GM12878 (cell line): ENCODE measurements around the gene KCNA3.

Source experiments
- ATF7 ChIP-seq: fragments of 450-650 bp; IDR thresholded peaks from 2 replicates; pipeline ENCODE4 v1.6.1; 2016; ENCODE audit warnings: low read depth, mild to moderate bottlenecking
- BHLHE40 ChIP-seq, 2 experiments: fragments of 450-650 bp in 1 of 2; IDR thresholded peaks; 2 replicates each; pipeline ENCODE4 v1.6.1; 2011 to 2017; ENCODE audit warnings: low read depth in 2 of 2, borderline replicate concordance in 1 of 2, improper control_type of control experiment in 1 of 2, low read length in 1 of 2, mild to moderate bottlenecking in 1 of 2
- CBX3 ChIP-seq: fragments of 200-600 bp; sonication (generic); IDR thresholded peaks from 2 replicates; pipeline ENCODE4 v1.6.1; 2016; ENCODE audit warnings: low read depth, borderline replicate concordance
- CTCF ChIP-seq, 3 experiments: IDR thresholded peaks in 2 of 3; conservative IDR thresholded peaks in 1 of 3; 2 replicates each; pipeline ENCODE4 v1.5.1; 2011; ENCODE audit warnings: low read depth in 3 of 3, low read length in 3 of 3, mild to moderate bottlenecking in 3 of 3, control low read depth in 2 of 3, moderate library complexity in 2 of 3, inconsistent platforms in 1 of 3, mixed read lengths in 1 of 3; ENCODE audit not compliant: control insufficient read depth in 2 of 3, insufficient read depth in 1 of 3; ENCODE audit errors: extremely low read depth in 1 of 3
- POLR2AphosphoS5 ChIP-seq: IDR thresholded peaks from 2 replicates; pipeline ENCODE4 v1.6.1; 2011; ENCODE audit warnings: mild to moderate bottlenecking, low read length, inconsistent platforms
- SREBF2 ChIP-seq: IDR thresholded peaks from 2 replicates; pipeline ENCODE4 v1.6.1; 2012; ENCODE audit warnings: mild to moderate bottlenecking, low read length
- ZNF24 ChIP-seq: fragments of 450-650 bp; IDR thresholded peaks from 2 replicates; pipeline ENCODE4 v1.6.1; 2017; ENCODE audit warnings: antibody characterized with exemption, mild to moderate bottlenecking

GRCh38 chr1:110626889-110627288, 47.9 kb downstream of the KCNA3 start:
- TF ChIP-seq CTCF (IDR thresholded peaks at IDR 0.05 in 2 of 3, conservative IDR thresholded peaks at IDR 0.05 in 1 of 3; ENCODE audit: control insufficient read depth in 2 of 3, extremely low read depth in 1 of 3, insufficient read depth in 1 of 3, low read depth in 3 of 3, low read length in 3 of 3) = no peak
- no peak for TF ChIP-seq POLR2AphosphoS5
- TF ChIP-seq CBX3 = no peak
- TF ChIP-seq BHLHE40 (IDR thresholded peaks at IDR 0.05; ENCODE audit: borderline replicate concordance in 1 of 2, low read depth in 2 of 2, low read length in 1 of 2) = no peak
- TF ChIP-seq SREBF2 = no peak
- TF ChIP-seq ZNF24 = no peak
- TF ChIP-seq ATF7 = no peak
